ENCODE data around the gene TADA2B. TPM values are rescaled to one million over a fixed set of nuclear protein-coding genes. Genes with fewer than 3 reads are reported as not detected.

TADA2B gene
- total RNA-seq, 1 donor from 2014 or later = 23.2 TPM

DNA sequence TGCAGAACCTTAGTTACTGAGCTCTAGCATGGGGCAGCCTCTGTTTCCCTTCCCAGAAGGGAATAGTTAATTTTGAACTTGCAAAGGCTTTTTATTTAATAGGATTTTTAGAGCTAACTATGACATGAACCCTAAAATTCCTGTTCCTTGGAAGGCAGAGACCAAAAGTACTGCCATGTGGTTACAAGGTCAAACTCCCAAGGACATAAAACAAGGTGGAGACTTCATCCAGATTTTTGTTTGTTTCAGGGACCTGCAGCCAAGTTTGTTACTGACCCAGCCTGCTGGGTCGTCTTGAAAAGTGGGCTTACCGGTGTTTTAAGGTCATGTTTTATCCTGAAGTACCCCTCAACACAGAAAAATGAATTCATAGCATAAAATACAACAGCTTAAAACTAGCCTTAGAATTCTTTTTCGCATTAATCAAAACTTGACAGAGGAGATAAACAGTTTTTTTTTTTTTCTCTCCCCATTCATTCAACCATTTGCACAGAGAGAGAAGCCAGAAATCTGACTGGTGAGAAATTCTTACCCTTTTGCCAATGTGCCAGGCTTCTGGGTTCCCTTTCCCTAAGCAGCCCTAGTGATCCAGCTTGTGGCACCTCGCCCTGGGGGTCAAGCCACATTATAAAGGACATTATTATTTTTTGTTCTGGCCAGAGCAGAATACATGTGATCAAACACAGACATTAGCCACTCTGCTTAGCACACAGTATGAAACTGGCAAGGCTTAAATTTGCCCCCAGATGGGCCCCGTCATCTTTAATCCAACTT is 46.2 kb downstream of the TADA2B start:
- peaks cover 18% of the 10 kb centered on the region for H3K27me3 ChIP-seq
- no peak overlapping the region for H3K4me3 ChIP-seq
- DNase-seq (no peak), ATAC-seq (no peak)
- no peaks in the 10 kb centered on the region for H3K9me3 ChIP-seq
- H3K4me1 ChIP-seq = no peaks in the 10 kb centered on the region
- intact Hi-C loops (cut with DNase I) = no loop called here
- H3K27ac ChIP-seq = no peak overlapping the region
- no peak for TF ChIP-seq CTCF (IDR thresholded peaks at IDR 0.05)
- H3K36me3 ChIP-seq = no peaks in the 10 kb centered on the region

DNA sequence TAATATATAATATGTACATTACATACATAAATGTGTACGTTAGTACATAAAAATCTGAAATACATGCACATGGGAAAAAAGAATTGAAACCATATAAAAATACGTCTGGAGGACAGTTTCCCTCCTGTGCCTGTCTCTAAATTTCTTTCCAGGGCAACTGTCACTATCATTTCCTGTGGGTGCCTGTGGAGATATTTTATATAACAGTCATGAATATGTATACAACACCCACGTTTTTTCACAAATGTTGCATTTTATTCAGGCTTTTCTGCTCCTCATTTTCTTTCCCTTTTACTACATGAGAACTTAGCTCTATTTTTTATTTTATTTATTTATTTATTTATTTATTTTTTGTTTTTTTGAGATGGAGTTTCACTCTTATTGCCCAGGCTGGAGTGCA is 48.9 kb downstream of the TADA2B start:
- no peaks in the 10 kb centered on the region for H3K9me3 ChIP-seq
- H3K27me3 ChIP-seq = no peaks in the 10 kb centered on the region
- ATAC-seq (no peak), DNase-seq (no peak)
- no peak for TF ChIP-seq CTCF (IDR thresholded peaks at IDR 0.05)
- intact Hi-C loops (cut with DNase I) = no loop called here
- no peak overlapping the region for H3K27ac ChIP-seq
- H3K4me1 ChIP-seq = no peaks in the 10 kb centered on the region
- no peaks in the 10 kb centered on the region for H3K36me3 ChIP-seq
- H3K4me3 ChIP-seq = no peak overlapping the region

DNA sequence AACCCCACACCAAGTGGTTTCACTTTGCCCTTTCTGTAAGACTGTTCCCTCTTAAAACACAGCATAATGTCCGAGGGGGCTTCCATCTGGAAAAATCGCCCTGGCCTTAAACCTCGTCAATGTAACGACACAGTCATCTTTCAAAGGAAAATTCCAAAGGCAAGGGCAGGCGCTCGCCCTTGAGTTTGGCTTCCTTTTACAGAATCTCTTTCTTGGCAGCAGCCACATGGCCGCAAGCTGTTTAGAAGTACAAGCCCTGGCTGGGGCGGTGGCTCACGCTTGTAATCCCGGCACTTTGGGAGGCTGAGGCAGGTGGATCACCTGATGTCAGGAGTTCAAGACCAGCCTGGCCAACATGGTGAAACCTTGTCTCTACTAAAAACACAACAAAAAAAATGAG is 51.7 kb downstream of the TADA2B start:
- DNase-seq (no peak), ATAC-seq (no peak)
- H3K27me3 ChIP-seq = no peaks in the 10 kb centered on the region
- no peak overlapping the region for H3K27ac ChIP-seq
- intact Hi-C loops (cut with DNase I) = no loop called here
- no peaks in the 10 kb centered on the region for H3K36me3 ChIP-seq
- no peaks in the 10 kb centered on the region for H3K4me1 ChIP-seq
- H3K9me3 ChIP-seq = no peaks in the 10 kb centered on the region
- no peak overlapping the region for H3K4me3 ChIP-seq
- no peak for TF ChIP-seq CTCF (IDR thresholded peaks at IDR 0.05)

- DNase-seq (no peak), ATAC-seq (no peak)
- H3K27ac ChIP-seq = no peak overlapping the region
- TF ChIP-seq CTCF (IDR thresholded peaks at IDR 0.05) = no peak
- intact Hi-C loops (cut with DNase I) = no loop called here
- H3K4me1 ChIP-seq = no peaks in the 10 kb centered on the region
- H3K27me3 ChIP-seq = no peaks in the 10 kb centered on the region
- no peaks in the 10 kb centered on the region for H3K9me3 ChIP-seq
- no peaks in the 10 kb centered on the region for H3K36me3 ChIP-seq
- H3K4me3 ChIP-seq = no peak overlapping the region
Measured at GRCh38 chr4:7095611-7096155, 52.5 kb downstream of the TADA2B start.

- Histone ChIP-seq H3K4me1 (no peaks in the 10 kb centered on the region), H3K27ac (no peak overlapping the region), H3K4me3 (no peak overlapping the region), H3K36me3 (no peaks in the 10 kb centered on the region), H3K27me3 (no peaks in the 10 kb centered on the region), H3K9me3 (no peaks in the 10 kb centered on the region)
- TF ChIP-seq CTCF (IDR thresholded peaks at IDR 0.05) = no peak
- intact Hi-C loops (cut with DNase I) = no loop called here
- DNase-seq (no peak), ATAC-seq (no peak)
Measured at GRCh38 chr4:7096236-7096635, 53.1 kb downstream of the TADA2B start.
